Activated T-helper 1 cell treated with anti-CD3 and anti-CD28 coated beads, Interleukin-2, amount 50 U/mL, for 16 hours (primary cell): Measurements from ENCODE around the gene ETV3L.
"Not testable (repeated sequence)": the region's sequence is repeated elsewhere in the genome, so short reads cannot be mapped to it uniquely, and the experiment has no call there.

Source experiments
- DNase-seq, 2 donors: peaks; one replicate each; pipeline ENCODE4 v3.0.0-alpha.2; 2020; ENCODE audit warnings: low read depth in 1 of 2, low spot score in 1 of 2

Gene ETV3L

GRCh38 chr1:157105298-157105987 lies 5.8 kb upstream of the ETV3L start:
- no peak for DNase-seq

- DNase-seq: no peak
These were observed 5.1 kb upstream of the ETV3L start for GRCh38 chr1:157104598-157105293.

- DNase-seq: no peak
These were observed 3.7 kb upstream of the ETV3L start for GRCh38 chr1:157103268-157103667.

- DNase-seq: no peak
These were observed 1.5 kb upstream of the ETV3L start for GRCh38 chr1:157101149-157101548.

- not testable (repeated sequence) for DNase-seq
These were observed 498 bp downstream of the ETV3L start for GRCh38 chr1:157098987-157099632.

GRCh38 chr1:157098519-157098918 lies 1.1 kb downstream of the ETV3L start:
- no peak for DNase-seq

GRCh38 chr1:157097692-157098091 lies 1.9 kb downstream of the ETV3L start:
- DNase-seq: no peak

- DNase-seq: no peak
These were observed 2.7 kb downstream of the ETV3L start for GRCh38 chr1:157096881-157097280.

- no peak for DNase-seq
These were observed 4.1 kb downstream of the ETV3L start for GRCh38 chr1:157095551-157095950.

GRCh38 chr1:157095091-157095490 lies 4.5 kb downstream of the ETV3L start:
- DNase-seq: no peak

GRCh38 chr1:157092831-157093230 lies 6.8 kb downstream of the ETV3L start:
- DNase-seq: no peak

- no peak for DNase-seq
These were observed 7.8 kb downstream of the ETV3L start for GRCh38 chr1:157091668-157092273.

- no peak for DNase-seq
These were observed 8.4 kb downstream of the ETV3L start for GRCh38 chr1:157091186-157091585.

GRCh38 chr1:157090771-157091170 lies 8.8 kb downstream of the ETV3L start:
- DNase-seq: no peak

GRCh38 chr1:157090196-157090647 lies 9.4 kb downstream of the ETV3L start:
- DNase-seq: peak; percentile 76 to 82

- DNase-seq: no peak
These were observed 9.8 kb downstream of the ETV3L start for GRCh38 chr1:157089789-157090188.

- no peak for DNase-seq
These were observed 11.0 kb downstream of the ETV3L start for GRCh38 chr1:157088607-157089006.

GRCh38 chr1:157087030-157087429 lies 12.6 kb downstream of the ETV3L start:
- no peak for DNase-seq

- DNase-seq: no peak
These were observed 13.3 kb downstream of the ETV3L start for GRCh38 chr1:157086299-157086698.

GRCh38 chr1:157085421-157085820 lies 14.2 kb downstream of the ETV3L start:
- no peak for DNase-seq

GRCh38 chr1:157084720-157085119 lies 14.9 kb downstream of the ETV3L start:
- no peak for DNase-seq

GRCh38 chr1:157081707-157082106 lies 17.9 kb downstream of the ETV3L start:
- DNase-seq: no peak
